GM21737 (cell line): Measurements from ENCODE around the gene HIVEP1.

Experiments
- ATAC-seq: cut with Tn5 transposase; IDR thresholded peaks from one replicate; pipeline ENCODE4 v1.9.1; 2021; ENCODE audit warnings: mild to moderate bottlenecking, moderate library complexity; ENCODE audit not compliant: unreplicated experiment

Gene HIVEP1

DNA sequence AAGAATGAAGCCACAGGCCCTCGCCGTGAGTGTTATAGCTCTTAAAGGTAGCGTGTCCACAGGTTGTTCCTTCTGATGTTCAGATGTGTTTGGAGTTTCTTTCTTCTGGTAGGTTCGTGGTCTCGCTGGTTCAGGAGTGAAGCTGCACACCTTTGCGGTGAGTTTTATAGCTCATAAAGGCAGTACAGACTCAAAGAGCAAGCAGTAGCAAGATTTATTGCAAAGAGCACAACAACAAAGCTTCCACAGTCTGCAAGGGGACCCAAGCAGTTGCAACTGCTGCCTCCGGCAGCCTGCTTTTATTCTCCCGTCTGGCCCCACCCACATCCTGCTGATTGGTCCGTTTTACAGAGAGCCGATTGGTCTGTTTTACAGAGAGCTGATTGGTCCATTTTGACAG, 5.2 kb downstream of the HIVEP1 start:
- no peak for ATAC-seq

DNA sequence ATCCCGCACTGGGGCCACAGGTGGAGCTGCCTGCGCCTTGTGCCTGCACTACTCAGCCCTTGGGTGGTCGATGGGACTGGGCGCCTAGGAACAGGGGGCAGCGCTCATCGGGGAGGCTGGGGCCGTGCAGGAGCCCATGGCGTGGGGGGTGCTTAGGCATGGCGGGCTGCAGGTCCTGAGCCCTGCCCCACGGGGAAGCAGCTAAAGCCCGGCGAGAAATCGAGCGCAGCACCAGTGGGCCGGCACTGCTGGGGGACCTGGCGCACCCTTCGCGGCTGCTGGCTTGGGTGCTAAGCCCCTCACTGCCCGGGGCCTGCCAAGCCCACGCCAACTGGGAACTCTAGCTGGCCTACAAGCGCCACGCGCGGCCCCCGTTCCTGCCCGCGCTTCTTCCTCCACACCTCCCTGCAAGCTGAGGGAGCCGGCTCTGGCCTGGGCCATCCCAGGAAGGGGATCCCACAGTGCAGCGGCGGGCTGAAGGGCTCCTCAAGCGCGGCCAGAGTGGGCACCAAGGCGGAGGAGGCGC, 5.8 kb downstream of the HIVEP1 start:
- ATAC-seq: no peak

DNA sequence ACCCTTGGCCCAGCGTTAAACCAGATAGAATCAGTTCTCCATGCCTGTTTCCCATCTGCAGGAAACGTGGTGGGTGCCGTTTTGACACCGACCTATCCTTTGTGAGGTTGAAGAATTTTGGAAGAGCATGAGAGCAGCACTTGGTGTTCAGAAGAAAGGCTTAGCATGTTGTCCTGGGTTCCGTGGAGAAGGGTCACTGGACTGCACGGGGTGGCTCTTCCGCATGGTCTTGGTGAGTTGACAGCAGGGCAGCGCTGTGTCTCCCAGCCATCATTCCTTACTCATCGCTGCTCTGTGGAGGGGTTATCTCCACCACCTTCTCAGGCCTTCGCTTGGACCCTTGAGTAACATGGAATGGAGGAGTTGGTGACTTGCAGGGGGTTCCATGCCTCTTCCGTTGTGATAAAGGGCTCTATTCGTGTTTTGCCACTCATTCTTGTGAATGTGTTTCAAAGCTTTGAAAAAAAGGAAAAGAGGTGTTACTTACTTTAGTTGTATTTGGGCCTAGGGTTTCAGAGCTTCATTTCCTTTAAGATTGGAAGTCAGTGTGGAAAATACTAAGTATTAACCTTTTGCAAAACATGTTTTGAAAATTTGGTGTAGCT, 8.2 kb downstream of the HIVEP1 start:
- ATAC-seq: no peak

DNA sequence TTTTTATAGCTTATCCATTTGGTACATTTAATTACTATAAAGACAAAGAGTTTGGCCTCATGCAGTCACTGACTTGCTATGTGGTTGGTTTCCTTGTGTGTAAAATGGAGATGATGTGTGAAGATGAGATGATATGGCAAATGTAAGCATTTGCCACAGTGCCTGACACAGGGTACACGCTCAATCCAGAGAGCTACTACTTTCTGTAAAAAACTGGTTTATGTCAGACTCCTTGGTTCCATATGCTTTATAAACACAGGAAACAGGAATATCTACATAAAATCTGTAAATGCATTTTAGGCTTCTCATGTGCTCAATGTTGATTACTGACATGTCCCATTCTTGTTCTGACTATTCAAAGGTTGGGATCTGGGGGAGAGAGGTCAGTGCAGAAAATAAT, 10.4 kb downstream of the HIVEP1 start:
- ATAC-seq: no peak

DNA sequence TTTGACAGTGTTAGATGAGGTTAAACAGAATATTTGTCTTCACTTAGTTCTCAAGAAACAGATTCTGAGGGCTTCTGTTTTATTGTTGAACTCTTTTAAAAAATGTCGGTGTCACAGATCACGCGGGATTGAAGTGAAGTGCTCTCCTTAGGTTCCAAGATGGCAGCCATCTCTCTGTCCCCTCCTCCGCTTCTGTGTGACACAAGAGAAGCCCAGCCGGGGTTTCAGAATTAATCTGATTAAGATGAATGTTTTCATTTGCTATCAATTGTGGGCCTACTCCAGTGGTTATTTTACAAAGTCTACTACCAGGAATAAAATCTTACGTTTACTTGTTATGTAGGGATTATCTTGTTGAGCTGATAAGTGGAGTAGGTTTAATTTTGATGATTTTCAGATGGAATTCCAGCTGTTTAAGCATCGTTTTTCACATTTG, 10.9 kb downstream of the HIVEP1 start:
- no peak for ATAC-seq

DNA sequence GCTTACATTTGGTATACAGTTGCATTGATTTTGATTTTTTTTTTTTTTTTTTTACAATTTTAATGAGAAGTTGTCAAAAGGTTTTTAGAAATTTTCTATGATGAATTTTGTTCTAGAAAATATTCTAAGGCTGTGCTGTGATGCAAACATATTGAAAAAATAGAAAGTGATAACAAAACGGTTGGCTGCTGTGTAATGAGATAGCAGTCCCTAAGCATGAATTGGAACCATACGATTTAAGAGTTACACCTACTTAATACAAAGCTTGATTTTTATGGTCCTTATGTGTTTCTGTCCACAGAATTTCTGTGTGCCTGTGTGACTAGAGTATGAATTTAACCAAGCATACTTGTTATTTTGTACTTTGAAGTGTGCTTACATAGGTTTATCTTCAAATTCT, 12.1 kb downstream of the HIVEP1 start:
- no peak for ATAC-seq

DNA sequence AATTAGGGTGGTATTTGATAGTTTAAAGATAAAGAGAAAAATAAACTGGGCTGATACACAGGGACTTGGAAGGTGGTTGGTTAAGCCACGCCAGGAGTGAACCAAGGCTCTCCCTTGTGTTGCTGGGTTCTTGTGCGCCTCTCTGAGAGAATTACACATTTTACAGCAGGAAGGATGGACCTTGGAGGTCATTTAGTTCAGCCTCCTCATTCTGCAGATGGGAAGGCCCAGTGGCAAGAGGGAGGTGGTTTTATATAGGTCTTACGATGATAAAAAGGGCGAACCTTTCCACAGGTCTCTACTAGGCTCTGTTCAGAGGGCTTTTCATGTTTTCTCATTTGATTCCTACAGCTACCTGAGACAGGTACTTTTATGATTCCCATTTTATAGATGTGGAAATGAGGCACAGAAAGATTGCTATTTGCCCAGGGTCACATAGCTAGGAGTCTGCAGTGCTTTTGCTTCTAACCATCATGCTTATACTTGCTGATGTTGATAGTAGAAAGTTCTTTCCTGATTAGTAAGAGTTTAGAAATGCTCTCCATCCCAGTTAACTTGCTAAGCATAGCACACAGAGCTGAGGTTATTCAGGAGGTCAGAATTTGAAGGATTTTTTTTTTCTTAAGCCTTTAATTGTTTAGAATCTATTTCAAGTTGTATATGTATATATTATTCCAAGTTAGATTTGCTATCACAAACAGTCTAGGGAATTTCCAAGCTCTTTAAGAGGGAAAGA, 12.8 kb downstream of the HIVEP1 start:
- no peak for ATAC-seq

DNA sequence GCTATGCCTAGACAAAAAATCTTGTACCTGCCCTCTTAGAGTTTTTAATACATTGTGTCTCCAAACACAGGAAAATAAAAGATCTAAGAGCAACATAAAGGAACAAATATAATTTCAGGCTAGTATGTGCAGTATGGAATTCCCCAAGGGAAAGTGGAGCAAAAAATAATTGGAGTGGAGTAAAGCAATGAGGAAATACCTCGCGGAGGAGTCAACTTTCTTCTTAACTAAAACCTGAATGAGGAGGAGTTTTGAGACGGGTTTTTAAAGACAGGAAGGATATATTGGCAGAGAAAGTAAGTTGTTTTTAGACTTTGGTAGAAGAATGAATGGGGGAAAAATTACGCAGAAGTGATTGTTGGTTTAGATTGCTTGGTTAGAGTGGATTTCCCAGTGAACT, 14.0 kb downstream of the HIVEP1 start:
- ATAC-seq: no peak

DNA sequence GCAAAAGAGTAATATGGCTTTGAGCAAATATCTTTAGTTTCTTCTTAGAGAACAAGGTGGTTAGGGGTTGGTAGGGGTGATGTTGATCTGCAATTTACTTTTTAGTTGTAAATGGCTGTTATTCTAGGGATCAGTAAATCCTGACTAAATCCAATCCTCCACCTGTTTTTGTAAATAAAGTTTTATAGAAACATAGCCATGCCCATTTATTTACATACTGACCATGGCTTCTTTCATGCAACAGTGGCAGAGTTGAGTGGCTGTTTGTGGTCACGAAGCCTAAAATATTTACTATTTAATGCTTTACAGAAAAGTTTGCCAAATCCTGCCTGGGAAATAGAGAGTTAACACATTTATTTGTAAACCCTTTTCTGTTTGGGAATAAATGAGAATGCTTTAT, 14.7 kb downstream of the HIVEP1 start:
- ATAC-seq: no peak

DNA sequence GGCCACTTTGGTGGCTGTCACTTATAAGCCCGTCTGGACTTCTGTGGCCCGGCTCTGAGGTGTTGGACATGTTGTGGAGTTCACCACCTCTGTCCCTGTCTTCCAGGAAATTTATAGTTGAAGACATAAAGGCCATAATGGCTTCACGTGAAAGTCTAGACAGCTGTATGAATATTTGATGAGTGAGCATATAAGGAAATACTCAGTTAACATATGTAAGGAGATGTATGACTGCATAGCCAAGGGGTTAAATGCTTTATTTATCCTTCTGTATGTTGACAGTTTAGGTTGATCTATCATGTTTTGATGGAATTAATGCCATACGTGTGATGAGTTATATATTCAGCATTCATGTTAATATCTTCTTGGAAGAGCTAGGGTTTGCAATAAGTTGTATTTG, 16.1 kb downstream of the HIVEP1 start:
- ATAC-seq: no peak

DNA sequence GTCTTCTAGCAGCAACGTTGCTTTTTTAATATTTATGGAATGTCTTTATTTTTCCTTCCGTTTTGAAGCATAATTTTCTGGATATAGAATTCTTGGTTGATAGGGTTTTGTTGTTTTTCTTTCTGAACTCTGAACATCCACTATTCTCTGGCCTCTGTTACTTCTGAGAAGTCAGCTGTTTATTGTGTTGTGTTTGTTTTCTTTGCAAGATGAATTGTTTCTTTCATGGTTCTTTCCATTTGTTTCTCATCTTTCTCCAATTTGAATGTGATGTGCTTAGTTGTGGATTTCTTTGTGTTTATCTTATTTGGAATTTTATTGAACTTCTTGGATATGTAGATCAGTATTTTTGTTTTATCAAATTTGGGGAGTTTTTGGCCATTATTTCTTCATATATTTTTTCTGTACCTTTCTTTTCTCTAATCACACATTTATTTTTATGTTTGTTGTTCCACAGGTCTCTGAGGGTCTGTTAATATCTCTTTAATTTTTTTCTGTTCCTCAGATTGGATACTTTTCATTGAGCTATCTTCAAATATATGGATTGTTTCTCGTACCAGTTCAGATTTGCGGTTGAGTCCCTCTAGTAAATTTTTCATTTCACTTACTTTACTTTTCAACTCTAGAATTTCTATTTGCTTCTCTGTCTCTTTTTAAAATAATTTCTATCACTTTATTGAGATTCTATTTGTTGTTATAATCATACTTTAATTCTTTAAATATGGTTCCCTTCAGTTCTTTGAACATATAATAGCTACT, 18.0 kb downstream of the HIVEP1 start:
- ATAC-seq: no peak

DNA sequence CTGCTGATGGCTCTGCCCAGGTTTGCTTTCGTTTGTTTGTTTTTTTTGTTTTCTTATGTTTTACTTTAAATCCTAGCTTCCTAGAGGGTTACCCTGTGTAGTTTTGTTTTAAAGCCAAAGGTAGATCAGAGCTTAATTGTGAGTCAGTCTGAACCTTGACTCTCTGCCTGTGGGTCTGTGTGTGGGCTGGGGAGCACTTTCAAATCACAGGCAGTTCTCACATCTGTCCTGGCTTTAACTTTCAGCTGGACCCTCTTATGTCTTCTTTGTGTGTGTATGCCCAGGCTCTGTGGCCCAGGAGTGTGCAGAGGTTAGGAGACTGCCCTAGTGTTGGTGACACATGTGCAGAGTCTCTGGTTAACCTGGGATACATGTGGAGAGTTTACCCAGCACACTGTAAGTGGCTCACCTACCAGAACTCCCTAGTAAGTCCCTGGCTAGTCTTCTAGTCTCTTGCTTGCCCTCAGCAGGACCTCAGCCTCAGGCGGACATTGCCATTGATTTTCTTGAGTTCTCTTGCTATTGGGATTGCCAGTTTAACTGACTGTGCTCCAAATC, 19.0 kb downstream of the HIVEP1 start:
- no peak for ATAC-seq

DNA sequence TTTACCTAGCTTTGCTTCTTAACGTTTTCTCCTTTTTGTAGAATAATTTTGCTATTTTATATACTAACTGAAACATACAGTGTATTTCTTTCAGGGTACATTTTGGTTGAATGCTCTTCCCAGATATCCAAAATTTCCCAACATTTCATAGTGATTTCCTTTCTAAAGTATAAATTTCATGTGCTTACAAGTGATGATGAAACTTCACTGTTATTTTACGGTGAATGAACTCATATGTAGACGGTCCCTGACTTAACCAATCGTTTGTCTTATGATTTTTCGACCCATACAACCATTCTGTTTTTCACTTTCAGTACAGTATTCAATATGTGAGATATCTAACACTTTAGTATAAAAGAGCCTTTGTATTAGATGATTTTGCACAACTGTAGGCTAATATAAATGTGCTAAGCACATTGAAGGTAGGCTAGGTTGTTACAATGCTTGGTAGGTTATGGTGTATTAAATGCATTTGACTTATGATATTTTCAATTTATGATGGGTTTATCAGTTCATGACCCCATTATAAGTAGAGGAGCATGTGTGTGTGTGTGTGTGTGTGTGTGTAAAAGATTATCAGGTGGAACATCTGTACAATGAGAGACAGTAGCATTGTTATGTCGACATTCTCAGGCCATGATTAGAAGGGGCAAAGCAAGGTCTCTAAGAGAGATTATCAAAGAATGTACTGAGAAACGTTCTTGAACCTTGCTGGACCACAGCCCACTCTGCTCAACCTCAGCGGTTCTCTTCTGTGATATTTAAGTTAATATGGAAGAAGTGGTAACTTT, 20.9 kb downstream of the HIVEP1 start:
- ATAC-seq: no peak

DNA sequence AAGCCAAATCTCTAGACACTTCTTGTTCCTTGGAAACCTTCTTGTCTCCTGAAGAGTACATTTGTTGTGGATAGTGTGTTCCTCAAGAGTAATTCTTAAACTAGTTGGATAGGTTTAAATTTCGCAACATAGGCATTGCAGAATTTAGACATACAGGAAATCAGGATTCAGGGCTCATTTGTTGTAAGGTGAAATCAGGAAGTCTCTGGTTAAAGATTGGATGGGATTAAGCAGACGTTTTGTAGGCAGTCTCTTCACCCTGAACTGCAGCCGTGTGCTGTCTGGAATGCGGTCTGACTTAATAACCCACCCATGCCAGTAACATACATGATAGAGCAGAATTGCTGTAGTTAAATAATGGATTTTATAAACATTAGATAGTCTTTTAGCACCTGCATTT, 21.7 kb downstream of the HIVEP1 start:
- no peak for ATAC-seq

DNA sequence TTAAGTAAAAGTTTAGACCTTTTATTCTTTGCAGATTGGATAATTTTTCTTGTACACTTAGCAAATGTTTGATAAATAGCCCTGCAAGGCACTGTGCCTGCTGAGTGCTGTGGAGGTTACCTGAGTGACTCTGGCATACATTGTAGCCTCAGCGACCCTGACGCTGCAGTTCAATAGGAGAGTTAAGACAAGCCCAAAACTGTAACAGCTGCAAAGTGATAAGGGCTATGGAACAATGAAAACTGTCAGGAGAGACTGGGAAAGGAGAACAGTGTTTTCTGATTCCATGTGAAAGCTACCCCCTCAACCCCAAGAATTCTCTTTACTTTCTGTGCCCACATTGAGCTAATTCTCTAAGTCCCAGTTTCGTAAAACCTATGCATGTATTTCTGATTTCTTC, 22.2 kb downstream of the HIVEP1 start:
- ATAC-seq: no peak

DNA sequence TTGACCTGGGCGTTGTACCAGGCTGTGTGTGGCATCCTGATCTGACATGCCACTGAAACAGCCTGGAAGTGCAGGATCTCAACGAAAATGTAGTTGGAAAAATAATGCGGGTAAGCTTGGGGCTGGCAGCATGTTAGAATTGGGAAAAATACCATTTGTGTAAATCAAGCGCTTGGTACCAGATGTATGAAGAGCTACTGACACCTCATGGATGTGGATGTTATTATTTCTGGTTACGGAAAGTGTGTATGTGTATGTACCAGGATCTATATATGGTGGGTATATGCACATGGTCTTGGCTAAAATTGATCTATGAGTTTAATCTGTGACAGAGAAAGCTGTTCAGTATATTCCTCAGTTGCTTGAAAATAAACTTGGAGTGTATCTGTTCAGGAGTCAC, 22.7 kb downstream of the HIVEP1 start:
- no peak for ATAC-seq

DNA sequence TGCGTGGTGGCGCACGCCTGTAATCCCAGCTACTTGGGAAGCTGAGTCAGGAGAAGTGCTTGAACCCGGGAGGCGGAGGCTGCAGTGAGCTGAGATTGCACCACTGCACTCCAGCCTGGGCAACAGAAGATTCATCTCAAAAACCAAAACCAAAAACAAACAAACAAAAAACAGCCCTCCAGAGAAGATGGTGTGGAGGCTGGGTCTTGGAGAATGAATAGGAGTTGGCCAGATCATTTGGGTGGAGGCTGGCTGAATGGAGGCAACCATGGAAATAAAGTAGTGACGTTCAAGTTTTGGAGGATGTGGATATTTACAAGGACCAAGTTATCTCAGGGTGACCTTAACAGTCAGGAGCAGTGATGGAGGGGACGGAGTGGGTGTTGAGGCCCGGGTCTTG, 24.7 kb downstream of the HIVEP1 start:
- ATAC-seq: no peak

DNA sequence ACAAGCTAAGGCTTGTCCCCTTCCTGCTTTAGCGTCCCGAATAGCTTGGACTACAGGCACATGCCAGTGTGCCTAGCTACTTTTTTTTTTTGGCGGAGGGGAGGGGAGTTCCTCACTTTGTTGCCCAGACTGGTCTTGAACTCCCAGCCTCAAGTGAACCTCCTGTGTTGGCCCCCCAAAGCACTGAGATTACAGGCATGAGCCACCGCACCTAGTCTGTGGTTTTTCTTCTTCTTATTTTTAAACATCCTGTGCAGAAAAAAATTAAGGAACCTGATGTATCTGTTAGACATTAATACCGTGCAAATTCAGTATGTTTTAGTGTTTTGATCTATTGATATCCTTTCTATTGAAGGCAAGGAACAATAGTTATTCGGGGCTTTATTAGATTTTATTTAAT, 25.7 kb downstream of the HIVEP1 start:
- ATAC-seq: no peak

DNA sequence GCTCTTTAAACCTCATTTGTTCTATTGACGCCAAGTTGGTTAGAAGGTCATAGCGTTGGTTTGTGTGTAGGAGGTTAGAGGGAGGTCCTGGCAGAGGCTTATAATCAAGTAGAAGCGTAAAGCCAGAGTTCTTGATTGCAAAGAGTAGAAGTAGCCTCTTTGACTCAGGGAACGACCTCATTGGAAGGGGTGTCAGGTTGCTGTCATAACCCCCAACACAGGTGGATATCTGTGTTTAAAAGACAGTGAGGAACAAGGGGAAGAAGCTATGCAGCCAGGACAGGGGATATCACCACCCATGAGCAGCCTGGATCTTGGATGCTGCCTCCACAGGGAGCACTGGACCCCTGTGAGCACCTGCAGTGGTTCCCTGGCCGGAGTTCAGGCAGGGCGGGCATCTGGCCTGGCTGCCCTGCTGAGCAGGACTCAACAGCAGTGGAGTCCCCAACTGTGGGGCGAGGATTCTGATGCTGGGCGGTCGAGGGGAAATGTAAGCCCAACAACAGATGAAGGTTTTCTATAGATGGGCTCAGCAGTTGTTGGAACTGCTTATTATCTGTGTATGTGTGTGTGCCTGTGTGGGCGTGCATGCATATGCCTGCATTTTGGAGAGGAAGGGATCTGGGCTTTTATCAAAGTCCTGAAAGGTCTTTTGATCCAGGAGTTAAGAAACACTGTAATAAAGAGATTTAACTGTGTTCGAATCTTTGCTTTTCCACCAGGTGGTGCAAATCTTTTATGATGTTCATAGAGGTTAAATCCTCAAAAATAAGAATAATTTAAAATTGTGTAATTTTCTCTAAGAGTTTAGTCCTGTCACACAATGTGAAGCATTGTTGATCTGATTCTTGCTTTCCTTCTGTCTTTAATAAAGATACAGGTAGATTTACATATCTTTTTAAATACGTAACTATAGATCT, 27.7 kb downstream of the HIVEP1 start:
- ATAC-seq: no peak

DNA sequence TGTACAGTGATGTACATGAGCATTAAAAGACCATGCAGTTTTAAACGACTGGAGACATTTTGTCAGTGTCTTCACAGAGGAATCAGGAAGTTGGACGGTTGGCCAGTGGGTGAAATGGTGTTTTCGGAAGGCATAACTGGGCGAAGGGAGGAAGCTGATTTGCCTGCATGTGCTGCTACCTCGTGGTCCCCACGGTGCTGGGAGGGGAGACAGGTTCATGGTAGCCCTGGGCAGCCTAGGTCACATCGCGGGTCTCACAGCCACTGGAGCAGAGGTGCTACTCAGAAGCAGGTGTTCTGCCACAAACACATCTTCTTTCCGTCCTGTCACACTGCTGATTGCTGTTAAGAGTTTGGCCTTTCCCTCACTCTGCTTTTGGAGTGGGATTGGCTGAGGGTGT, 35.2 kb downstream of the HIVEP1 start:
- ATAC-seq: no peak
